GM21360 (cell line): ENCODE results near the gene GCNT1.
"Not testable (repeated sequence)": the region's sequence is repeated elsewhere in the genome, so short reads cannot be mapped to it uniquely, and the experiment has no call there.

Experiments
- ATAC-seq: cut with Tn5 transposase; IDR thresholded peaks from one replicate; pipeline ENCODE4 v1.9.1; 2021; ENCODE audit warnings: mild to moderate bottlenecking, moderate library complexity; ENCODE audit not compliant: unreplicated experiment

The GCNT1 gene

DNA sequence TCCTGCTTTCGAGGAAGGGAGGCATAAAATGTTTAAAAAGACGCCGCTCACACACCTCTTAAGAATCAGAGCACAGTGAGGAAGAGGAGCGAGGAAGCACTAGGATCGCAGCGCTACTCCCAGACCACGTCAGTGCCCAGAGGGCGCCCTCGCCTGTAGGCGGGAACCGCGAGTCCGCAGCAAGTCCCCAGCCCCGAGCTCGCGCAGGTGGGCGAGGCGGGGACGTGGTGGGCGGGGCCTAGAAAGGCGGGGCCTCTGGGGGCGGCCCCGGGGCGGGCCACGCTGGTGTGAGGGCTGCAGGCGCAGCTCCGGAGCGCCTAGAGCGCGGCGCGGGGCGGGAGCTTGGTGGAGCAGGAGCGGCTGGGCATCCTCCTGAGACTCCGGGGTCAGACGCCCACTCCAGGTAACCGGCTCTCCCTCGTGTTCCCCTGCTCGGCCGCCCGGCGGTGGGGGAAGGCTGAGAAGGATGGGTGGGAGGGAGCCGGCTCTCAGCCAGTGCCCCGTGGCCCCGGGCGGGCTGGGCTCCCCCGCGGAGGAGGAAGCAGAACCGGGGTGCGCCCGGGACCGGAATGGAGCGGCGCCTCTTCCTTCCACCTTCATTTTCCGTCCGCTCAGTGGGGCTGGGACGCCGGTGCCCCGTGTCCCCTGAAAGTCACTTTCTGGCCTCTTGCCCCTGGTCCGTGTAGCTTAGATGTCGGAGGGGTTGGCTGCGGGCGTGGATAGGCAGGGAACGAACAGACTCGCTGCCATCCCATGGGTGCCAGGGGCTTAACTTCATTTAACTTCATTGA, at the start of gene GCNT1:
Gene GCNT1 (plus strand): TSS at position 280 of the 791 bp plus-strand sequence. CDS start 43,200 bp downstream, outside the sequence.
- peak; percentile 84 for ATAC-seq

GRCh38 chr9:76412638-76413037, 46.3 kb upstream of the GCNT1 start:
- no peak for ATAC-seq

- no peak for ATAC-seq
Observed at GRCh38 chr9:76413658-76414057, 45.3 kb upstream of the GCNT1 start.

DNA sequence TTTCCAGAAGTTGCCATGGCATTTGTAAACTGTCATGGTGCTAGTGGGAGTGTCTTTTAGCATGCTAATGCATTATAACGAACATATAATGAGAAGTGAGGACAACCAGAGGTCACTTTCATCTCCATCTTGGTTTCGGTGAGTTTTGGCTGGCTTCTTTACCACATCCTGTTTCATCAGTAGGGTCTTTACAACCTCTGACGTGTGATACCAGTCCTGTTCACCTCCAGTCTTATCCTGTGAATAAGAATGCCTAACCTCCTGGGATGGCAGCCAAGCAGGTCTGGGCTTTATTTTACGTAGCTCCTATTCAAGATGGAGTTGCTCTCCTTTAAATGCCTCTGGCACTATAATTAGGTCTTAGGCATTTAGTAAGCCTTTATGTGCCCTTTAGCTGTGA, 44.3 kb upstream of the GCNT1 start:
- ATAC-seq = peak; percentile 65

DNA sequence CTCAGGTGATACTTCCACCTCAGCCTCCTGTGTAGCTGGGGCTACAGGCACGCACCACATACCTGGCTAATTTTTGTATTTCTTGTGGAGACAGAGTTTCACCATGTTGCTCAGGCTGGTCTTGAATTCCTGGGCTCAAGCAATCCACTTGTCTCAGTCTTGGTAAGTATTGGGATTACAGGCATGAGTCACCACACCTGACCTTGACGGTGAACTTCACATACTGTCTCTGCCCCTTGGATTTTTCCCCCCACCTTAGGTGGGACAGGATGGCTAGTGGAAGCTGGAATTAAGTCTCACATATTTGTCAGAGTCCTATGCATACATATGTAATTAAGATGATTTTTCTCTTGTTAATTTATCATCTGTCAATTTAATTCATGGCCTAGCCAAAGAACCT, 43.8 kb upstream of the GCNT1 start:
- ATAC-seq = no peak

GRCh38 chr9:76415731-76416130, 43.3 kb upstream of the GCNT1 start:
- no peak for ATAC-seq

DNA sequence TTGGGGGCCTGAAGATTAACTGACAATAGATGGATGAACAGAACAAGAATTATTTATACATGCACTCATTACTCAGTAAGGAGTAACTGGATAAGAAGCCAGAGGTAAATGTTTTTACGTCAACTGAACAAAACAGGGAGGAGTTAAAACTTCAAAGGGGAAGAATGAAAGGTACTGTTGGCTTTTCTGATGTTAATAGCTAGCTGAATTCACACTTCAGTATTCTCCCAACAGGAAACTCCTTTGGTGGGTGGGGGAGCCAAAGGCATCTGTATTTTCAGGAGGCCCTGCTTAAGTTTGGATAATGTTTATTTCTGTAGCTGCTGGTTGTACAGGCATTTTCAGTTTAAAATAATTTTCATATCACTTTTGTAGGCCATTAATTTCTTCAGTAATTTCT, 41.6 kb upstream of the GCNT1 start:
- ATAC-seq = no peak

GRCh38 chr9:76419782-76420380, 39.1 kb upstream of the GCNT1 start:
- ATAC-seq = no peak

DNA sequence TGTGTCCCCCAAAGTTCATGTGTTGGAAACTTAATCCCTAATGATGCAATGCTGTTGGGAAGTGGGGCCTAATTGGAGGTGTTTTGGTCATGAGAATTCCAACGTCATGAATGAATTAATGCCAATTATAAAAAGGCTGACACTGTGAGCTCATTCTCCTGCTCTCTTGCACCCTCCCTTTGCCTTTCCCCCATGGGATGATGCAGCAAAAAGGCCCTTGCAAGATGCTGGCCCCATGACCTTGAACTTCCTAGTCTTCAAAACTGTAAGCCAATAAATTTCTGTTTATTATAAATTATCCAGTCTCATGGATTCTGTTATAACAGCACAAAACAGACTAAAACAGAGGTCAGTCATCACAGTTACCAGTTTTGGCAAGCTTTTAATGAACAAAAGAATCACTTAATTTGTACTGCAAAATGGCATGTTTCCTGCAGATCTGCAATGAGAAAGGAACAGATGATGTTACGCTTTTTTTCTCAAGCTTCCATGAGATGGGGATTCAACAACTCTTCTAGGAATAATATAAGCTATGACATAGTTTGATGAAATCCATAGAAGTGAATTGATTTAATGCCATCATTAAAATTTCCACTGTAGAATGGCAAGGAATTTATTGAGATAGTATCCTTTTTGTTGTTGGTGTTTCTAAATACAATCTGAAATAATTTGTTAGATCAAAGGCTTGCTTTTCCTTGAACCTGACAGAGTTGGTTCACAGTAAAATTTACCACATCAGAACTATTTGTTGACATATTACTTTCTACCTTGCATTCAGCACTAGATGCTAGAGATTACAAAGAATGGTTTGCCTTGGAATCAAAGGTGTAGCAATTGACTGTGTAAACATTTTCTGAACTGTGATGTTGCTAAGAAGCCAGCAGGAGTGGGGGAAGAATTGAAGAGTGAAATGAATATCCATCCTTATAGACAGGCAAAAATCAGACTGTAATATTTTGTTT, 35.5 kb upstream of the GCNT1 start:
- ATAC-seq = no peak

DNA sequence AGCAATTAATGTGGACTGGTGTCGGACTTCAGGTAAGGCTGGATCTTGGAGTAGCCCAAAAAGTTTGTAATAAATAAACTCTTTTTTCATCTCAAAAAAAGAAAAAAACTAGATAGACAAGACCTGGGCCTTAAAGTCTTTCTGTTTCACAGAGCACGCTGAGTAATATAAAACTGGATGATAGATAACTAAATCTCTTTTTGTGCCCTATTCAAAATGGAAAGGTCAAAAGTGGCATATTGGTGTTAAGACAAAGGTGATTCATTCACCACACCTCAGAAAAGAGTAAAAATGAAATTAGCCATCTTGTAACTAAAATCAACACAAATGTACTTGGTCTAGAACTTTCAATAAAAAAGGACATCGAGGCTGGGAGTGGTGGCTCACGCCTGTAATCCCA, 34.5 kb upstream of the GCNT1 start:
- ATAC-seq = no peak

GRCh38 chr9:76425677-76426453, 33.1 kb upstream of the GCNT1 start:
- ATAC-seq = no peak

GRCh38 chr9:76426807-76427419, 32.1 kb upstream of the GCNT1 start:
- ATAC-seq = no peak

GRCh38 chr9:76431601-76432000, 27.4 kb upstream of the GCNT1 start:
- no peak for ATAC-seq

DNA sequence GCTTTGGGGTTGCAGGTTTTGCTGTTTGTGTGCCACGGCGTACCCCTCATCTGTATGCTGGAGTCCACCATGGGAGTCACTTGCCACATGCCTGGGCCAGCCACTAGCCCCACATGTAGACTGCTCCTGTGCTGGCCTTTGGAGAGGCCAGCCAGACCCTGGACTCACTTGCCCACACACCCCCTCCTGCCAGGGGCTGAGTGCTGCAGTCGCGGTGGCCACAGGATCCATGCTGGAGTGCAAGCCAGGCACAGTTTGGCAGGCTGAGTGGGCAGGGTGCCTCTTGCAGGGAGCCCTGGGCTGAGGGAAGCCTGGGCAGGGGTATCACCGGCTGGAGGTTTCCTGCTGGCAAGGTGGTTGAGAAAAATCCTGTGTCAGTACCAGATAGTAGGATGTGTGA, 25.6 kb upstream of the GCNT1 start:
- ATAC-seq = no peak

DNA sequence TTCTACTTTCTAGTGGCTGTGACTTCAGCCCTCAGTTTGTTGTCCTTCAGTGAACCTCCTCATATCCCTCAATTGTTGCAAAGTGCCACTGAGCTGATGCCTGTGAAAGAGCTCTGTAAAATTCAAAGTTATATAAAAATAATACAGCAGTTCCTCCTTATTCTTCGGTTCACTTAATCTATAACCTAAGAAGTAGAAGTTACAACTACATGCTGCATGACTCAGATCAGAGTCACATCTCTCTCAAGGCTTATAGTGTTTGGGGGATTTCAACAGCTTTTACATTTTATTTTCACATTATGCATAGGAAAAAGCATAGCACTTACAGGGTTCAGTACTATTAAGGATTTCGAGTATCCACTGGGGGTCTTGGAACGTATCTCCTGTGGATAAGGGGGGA, 25.1 kb upstream of the GCNT1 start:
- ATAC-seq = no peak

DNA sequence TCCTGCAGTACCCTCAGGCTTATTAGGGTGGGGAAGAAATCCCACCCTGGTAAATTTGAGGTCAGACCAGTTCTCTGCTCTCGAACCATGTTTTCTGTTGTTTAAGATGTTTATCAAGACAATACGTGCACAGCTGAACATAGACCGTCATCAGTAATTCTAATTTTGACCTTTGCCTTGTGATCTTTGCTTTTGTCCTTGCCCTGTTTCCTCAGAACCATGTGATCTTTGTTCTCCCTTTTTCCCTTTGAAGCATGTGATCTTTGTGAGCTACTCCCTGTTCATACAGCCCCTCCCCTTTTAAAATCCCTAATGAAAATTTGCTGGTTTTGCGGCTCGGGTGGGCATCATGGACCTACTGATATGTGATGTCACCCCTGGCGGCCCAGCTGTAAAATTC, 24.1 kb upstream of the GCNT1 start:
- ATAC-seq = not testable (repeated sequence)

GRCh38 chr9:76437017-76437699, 21.8 kb upstream of the GCNT1 start:
- not testable (repeated sequence) for ATAC-seq

DNA sequence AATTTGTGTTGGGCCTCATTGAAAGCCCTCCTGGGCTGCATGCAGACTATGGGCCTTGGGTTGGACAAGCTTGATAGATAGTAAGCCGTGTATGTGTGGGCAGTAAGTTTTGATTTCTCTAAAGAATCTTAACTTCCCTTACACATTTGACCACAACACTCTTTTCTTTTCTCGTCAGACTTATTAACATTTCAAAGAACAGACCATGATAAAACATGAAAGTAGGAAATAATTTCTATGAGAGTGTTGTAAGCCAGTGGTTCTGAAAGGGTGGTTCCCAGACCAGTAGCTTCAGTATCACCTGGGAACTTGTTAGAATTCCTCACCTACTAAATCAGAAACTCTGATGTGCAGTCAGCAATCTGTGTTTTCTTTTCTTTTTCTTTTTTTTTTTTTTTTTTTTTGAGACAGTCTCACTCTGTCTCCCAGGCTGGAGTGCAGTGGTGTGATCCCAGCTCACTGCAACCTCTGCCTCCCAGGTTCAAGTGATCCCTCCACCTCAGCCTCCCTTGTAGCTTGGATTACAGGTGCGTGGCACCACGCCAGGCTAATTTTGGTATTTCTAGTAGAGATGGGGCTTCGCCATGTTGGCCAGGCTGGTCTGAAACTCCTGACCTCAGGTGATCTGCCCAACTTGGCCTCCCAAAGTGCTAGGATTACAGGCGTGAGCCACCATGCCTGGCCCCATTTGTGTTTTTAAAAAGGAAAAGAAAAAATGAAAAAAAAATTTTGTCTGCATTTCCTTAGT, 20.0 kb upstream of the GCNT1 start:
- ATAC-seq = peak; percentile 76
